PC-9 (cell line): ENCODE measurements around the gene ZNF165. TPM values are rescaled to one million over a fixed set of nuclear protein-coding genes. Genes with fewer than 3 reads are reported as not detected.
"Not testable (repeated sequence)": the region's sequence is repeated elsewhere in the genome, so short reads cannot be mapped to it uniquely, and the experiment has no call there.

Experiments
- BruUV-seq: library from RNA; stranded (reverse); fragments of 400-500 nt; replicated peaks from 2 replicates; lab custom pipeline; 2021; lab: Mats Ljungman, UMichigan
- CTCF ChIA-PET: fragments of 300-600 bp; sonication (Branson Sonifier 250); formaldehyde crosslinking; loops from one replicate; lab custom pipeline; 2022; ENCODE audit warnings: antibody characterized with exemption; lab: Charles Lee
- POLR2A ChIA-PET: fragments of 300-600 bp; sonication (Branson Sonifier 250); formaldehyde crosslinking; loops from one replicate; lab custom pipeline; 2022; ENCODE audit warnings: antibody characterized with exemption; ENCODE audit not compliant: unreplicated experiment; lab: Charles Lee
- DNase-seq, 2 experiments: peaks; one replicate each; pipeline versions ENCODE4 v3.0.0 to v3.0.0-alpha.2; 2015 to 2022; ENCODE audit warnings: mixed read lengths in 1 of 2
- H2AFZ ChIP-seq: fragments of 200-600 bp; sonication (generic); 2 replicates; pipeline ENCODE4 v1.8.1; 2017; ENCODE audit warnings: antibody characterized with exemption
- H3F3A ChIP-seq: fragments of 200-600 bp; sonication (generic); 2 replicates; pipeline ENCODE4 v1.8.1; 2017; ENCODE audit warnings: antibody characterized with exemption, mild to moderate bottlenecking, low read depth; ENCODE audit not compliant: insufficient read depth
- H3K27ac ChIP-seq: fragments of 200-600 bp; sonication (generic); 2 replicates; pipeline ENCODE4 v1.6.1; 2016; ENCODE audit warnings: mixed run types
- H3K27me3 ChIP-seq: fragments of 200-600 bp; sonication (generic); 2 replicates; pipeline ENCODE4 v1.6.1; 2016; ENCODE audit warnings: low read depth, mixed run types; ENCODE audit not compliant: insufficient read depth
- H3K36me3 ChIP-seq: fragments of 200-600 bp; sonication (generic); 2 replicates; pipeline ENCODE4 v1.6.1; 2016; ENCODE audit warnings: low read depth, mixed run types
- H3K4me1 ChIP-seq: fragments of 200-600 bp; sonication (generic); replicated peaks from 2 replicates; pipeline ENCODE4 v1.6.1; 2016; ENCODE audit warnings: mixed run types; ENCODE audit not compliant: insufficient read depth
- H3K4me2 ChIP-seq: fragments of 200-600 bp; sonication (generic); 2 replicates; pipeline ENCODE4 v1.6.1; 2017; ENCODE audit warnings: mixed run types
- H3K4me3 ChIP-seq: fragments of 200-600 bp; sonication (generic); 2 replicates; pipeline ENCODE4 v1.6.1; 2016; ENCODE audit warnings: mixed run types
- H3K79me2 ChIP-seq: fragments of 200-600 bp; sonication (generic); 2 replicates; pipeline ENCODE4 v1.6.1; 2017; ENCODE audit warnings: low read depth, mixed run types
- H3K9me2 ChIP-seq: fragments of 200-600 bp; sonication (generic); 2 replicates; pipeline ENCODE4 v1.8.1; 2017; ENCODE audit warnings: mild to moderate bottlenecking; ENCODE audit not compliant: insufficient read depth
- H3K9me3 ChIP-seq: fragments of 200-600 bp; sonication (generic); 2 replicates; pipeline ENCODE4 v1.8.1; 2016; ENCODE audit warnings: low read depth; ENCODE audit not compliant: insufficient read depth
- H4K20me1 ChIP-seq: fragments of 200-600 bp; sonication (generic); 2 replicates; pipeline ENCODE4 v1.8.1; 2017; ENCODE audit not compliant: insufficient read depth
- EZH2 ChIP-seq: fragments of 200-600 bp; sonication (generic); IDR thresholded peaks from 2 replicates; pipeline ENCODE4 v1.8.0; 2017; ENCODE audit warnings: antibody characterized with exemption, low read depth
- intact Hi-C: fragments of 100-400 bp; cut with micrococcal nuclease; formaldehyde crosslinking; loops from one replicate; pipeline ENCODE4 v1.10.0; 2022; ENCODE audit not compliant: unreplicated experiment
- total RNA-seq: library from RNA; stranded (reverse); gene quantifications from 2 replicates; pipeline ENCODE4 v1.2.3, GENCODE V29; 2021
- TF ChIP-seq, protein P1 (sequence below): fragments of 200-600 bp; sonication (generic); conservative IDR thresholded peaks from 2 replicates; pipeline ENCODE4 v1.6.1; 2017; ENCODE audit warnings: mixed run types, antibody characterized with exemption, mild to moderate bottlenecking, moderate library complexity

The ZNF165 gene
- total RNA-seq, 1 experiment from 2014 or later, result 12.6 TPM

DNA sequence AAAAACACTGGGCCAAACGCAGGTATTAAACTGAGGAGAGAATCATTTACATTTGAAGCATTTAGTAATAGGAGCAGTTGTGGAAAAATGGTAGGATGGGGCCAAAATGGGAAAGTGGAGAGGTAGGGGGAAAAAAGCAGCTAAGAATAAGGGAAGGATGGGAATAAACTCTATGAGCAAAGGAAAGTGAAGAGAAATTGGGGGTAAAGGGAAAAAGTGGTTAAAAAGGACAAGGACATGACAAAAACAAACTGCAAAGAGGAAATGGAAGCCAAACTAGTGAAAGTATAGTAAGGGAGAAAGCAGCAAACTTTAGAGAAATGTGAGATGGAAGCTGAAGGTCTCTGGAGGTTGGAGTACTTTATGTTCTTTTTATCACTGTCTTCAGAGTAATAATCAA lies 37.8 kb downstream of the ZNF165 start:
- no peak overlapping the region for H3K4me3 ChIP-seq
- H3K4me2 ChIP-seq, result no peak overlapping the region
- no peaks in the 10 kb centered on the region for H3K27me3 ChIP-seq
- ChIA-PET POLR2A (interaction anchor here (0.7 kb wide), 1 partner anchor 181 kb away, joined by 3 read pairs; no protein-coding TSS in a partner anchor), CTCF (no interaction called here)
- H3F3A ChIP-seq, result no peaks in the 10 kb centered on the region
- no peaks in the 10 kb centered on the region; the same call in 1 of the 2 replicates for H3K9me3 ChIP-seq
- H3K36me3 ChIP-seq, result no peaks in the 10 kb centered on the region; the same call in 1 of the 2 replicates
- intact Hi-C loops, result no loop called here
- no peaks in the 10 kb centered on the region for H3K4me1 ChIP-seq
- H2AFZ ChIP-seq, result no peak overlapping the region
- no TSS peak for BruUV-seq
- no peaks in the 10 kb centered on the region for H3K9me2 ChIP-seq
- no peaks in the 10 kb centered on the region for H4K20me1 ChIP-seq
- TF ChIP-seq, protein P1, sequence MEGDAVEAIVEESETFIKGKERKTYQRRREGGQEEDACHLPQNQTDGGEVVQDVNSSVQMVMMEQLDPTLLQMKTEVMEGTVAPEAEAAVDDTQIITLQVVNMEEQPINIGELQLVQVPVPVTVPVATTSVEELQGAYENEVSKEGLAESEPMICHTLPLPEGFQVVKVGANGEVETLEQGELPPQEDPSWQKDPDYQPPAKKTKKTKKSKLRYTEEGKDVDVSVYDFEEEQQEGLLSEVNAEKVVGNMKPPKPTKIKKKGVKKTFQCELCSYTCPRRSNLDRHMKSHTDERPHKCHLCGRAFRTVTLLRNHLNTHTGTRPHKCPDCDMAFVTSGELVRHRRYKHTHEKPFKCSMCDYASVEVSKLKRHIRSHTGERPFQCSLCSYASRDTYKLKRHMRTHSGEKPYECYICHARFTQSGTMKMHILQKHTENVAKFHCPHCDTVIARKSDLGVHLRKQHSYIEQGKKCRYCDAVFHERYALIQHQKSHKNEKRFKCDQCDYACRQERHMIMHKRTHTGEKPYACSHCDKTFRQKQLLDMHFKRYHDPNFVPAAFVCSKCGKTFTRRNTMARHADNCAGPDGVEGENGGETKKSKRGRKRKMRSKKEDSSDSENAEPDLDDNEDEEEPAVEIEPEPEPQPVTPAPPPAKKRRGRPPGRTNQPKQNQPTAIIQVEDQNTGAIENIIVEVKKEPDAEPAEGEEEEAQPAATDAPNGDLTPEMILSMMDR, result no peak
- TF ChIP-seq EZH2, result no peak
- no peak overlapping the region for H3K27ac ChIP-seq
- no peak for DNase-seq
- H3K79me2 ChIP-seq, result no peaks in the 10 kb centered on the region

- intact Hi-C loops, result loop anchor here (1.0 kb wide), 1 partner anchor 17 kb away; no protein-coding TSS in a partner anchor
- Histone ChIP-seq H3K27me3 (no peaks in the 10 kb centered on the region), H3K4me1 (peaks cover 7% of the 10 kb centered on the region), H3K9me2 (no peaks in the 10 kb centered on the region), H3K27ac (no peak overlapping the region), H3K4me2 (no peak overlapping the region), H3K79me2 (peaks cover 20% of the 10 kb centered on the region), H3K4me3 (no peak overlapping the region), H3F3A (peaks cover 4% of the 10 kb centered on the region; the same call in 1 of the 2 replicates), H2AFZ (no peak overlapping the region), H3K36me3 (no peaks in the 10 kb centered on the region), H4K20me1 (no peaks in the 10 kb centered on the region), H3K9me3 (no peaks in the 10 kb centered on the region; the same call in 1 of the 2 replicates)
- BruUV-seq, result no TSS peak
- POLR2A ChIA-PET, result no interaction called here
- CTCF ChIA-PET, result no interaction called here
- TF ChIP-seq, protein P1, result no peak
- DNase-seq, result no peak
These were observed 41.5 kb downstream of the ZNF165 start for GRCh38 chr6:28121876-28122275.

- H2AFZ ChIP-seq, H3F3A ChIP-seq, H3K27ac ChIP-seq, H4K20me1 ChIP-seq, H3K27me3 ChIP-seq, H3K4me1 ChIP-seq, H3K4me3 ChIP-seq, H3K4me2 ChIP-seq, CTCF ChIA-PET, H3K9me3 ChIP-seq, DNase-seq, H3K36me3 ChIP-seq, POLR2A ChIA-PET, H3K9me2 ChIP-seq: not testable (repeated sequence)
- peaks cover 24% of the 10 kb centered on the region for H3K79me2 ChIP-seq
- TSS peak; percentile 25 for BruUV-seq
- intact Hi-C loops, result loop anchor here (1.0 kb wide), 1 partner anchor 17 kb away; no protein-coding TSS in a partner anchor
These were observed 41.9 kb downstream of the ZNF165 start for GRCh38 chr6:28122283-28122682.
